Measurements from ENCODE around the gene MOBP.

GRCh38 chr3:39445927-39446326 lies 21.6 kb upstream of the MOBP start:
- TF ChIP-seq CTCF (conservative IDR thresholded peaks at IDR 0.05; ENCODE audit: low read length) (no peak), EZH2phosphoT487 (IDR thresholded peaks at IDR 0.05; ENCODE audit: borderline replicate concordance) (no peak)

Measured in Loucy (cell line).